ENCODE measurements around the gene ABCC9.

DNA sequence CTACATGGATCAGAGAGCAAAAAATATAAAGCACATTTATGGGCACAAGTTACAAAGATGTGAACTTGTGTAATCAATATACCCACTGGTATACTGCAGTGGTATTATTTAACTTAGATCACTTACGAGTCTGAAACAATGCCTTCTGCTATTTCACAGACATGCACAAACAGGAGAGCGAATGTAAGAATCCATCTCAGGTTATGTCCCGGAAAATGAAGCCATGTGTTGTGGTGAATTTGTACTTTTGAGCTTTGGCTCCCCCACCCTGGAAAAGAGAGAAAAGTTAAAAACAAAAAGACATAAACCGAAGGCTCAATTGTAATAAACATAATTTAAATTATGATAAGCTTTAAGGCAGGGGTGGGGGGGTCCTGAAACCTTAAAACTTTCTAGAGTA, 7.6 kb downstream of the ABCC9 start:
- TF ChIP-seq CTCF (IDR thresholded peaks at IDR 0.05; ENCODE audit: extremely low read depth in 1 of 2, insufficient read depth in 1 of 2, low read depth in 1 of 2, low read length in 2 of 2) = no peak
- no peak for TF ChIP-seq EZH2 (IDR thresholded peaks at IDR 0.05; ENCODE audit: borderline replicate concordance, low read depth, low read length, severe bottlenecking)
- TF ChIP-seq MAX (IDR thresholded peaks at IDR 0.05; ENCODE audit: insufficient read depth, insufficient read length) = no peak
- no peak for TF ChIP-seq POLR2A (IDR thresholded peaks at IDR 0.05; ENCODE audit: low read depth, low read length)
- TF ChIP-seq POLR2AphosphoS5 (IDR thresholded peaks at IDR 0.05; ENCODE audit: insufficient read depth, low read depth, low read length) = no peak
- TF ChIP-seq FOS (IDR thresholded peaks at IDR 0.05; ENCODE audit: borderline replicate concordance, insufficient read depth, low read length) = no peak
- no peak for TF ChIP-seq JUN (IDR thresholded peaks at IDR 0.05; ENCODE audit: borderline replicate concordance, insufficient read depth, insufficient read length, low read depth)
- no peak for TF ChIP-seq MYC (IDR thresholded peaks at IDR 0.05; ENCODE audit: low read depth, low read length)
